ENCODE results near the gene ARG2. TPM values are rescaled to one million over a fixed set of nuclear protein-coding genes. Genes with fewer than 3 reads are reported as not detected.

ARG2 gene
- total RNA-seq, 2 donors from 2014 or later, result 31.9 to 565 TPM

GRCh38 chr14:67607646-67608045, 12.1 kb upstream of the ARG2 start:
- intact Hi-C loops (cut with DNase I), result no loop called here
- DNase-seq (ENCODE audit: low spot score), result no peak
- Histone ChIP-seq H3K9me3 (no peaks in the 10 kb centered on the region), H3K4me1 (replicated peaks) (no peaks in the 10 kb centered on the region), H3K36me3 (no peaks in the 10 kb centered on the region), H3K4me3 (no peak overlapping the region), H3K27me3 (replicated peaks; ENCODE audit: insufficient read depth) (no peaks in the 10 kb centered on the region), H3K27ac (no peak overlapping the region)
- WGBS, result 95% methylated on average over 5 of the region's 5 CpGs
- no peak for TF ChIP-seq POLR2AphosphoS5 (IDR thresholded peaks at IDR 0.05)
- no peak for TF ChIP-seq CTCF (IDR thresholded peaks at IDR 0.05)
- TF ChIP-seq POLR2A (IDR thresholded peaks at IDR 0.05), result no peak

- Histone ChIP-seq H3K27ac (no peak overlapping the region), H3K36me3 (no peaks in the 10 kb centered on the region), H3K9me3 (no peaks in the 10 kb centered on the region), H3K27me3 (replicated peaks; ENCODE audit: insufficient read depth) (no peaks in the 10 kb centered on the region), H3K4me1 (replicated peaks) (no peaks in the 10 kb centered on the region), H3K4me3 (no peak overlapping the region)
- no peak for TF ChIP-seq POLR2A (IDR thresholded peaks at IDR 0.05)
- no peak for TF ChIP-seq CTCF (IDR thresholded peaks at IDR 0.05)
- TF ChIP-seq POLR2AphosphoS5 (IDR thresholded peaks at IDR 0.05), result no peak
- 63% methylated on average over 10 of the region's 10 CpGs for WGBS
- DNase-seq (ENCODE audit: low spot score), result no peak
- intact Hi-C loops (cut with DNase I), result no loop called here
Measured at GRCh38 chr14:67609642-67610310, 9.9 kb upstream of the ARG2 start.

GRCh38 chr14:67610491-67610890, 9.2 kb upstream of the ARG2 start:
- no peaks in the 10 kb centered on the region for H3K36me3 ChIP-seq
- no peaks in the 10 kb centered on the region for H3K27me3 ChIP-seq (replicated peaks; ENCODE audit: insufficient read depth)
- intact Hi-C loops (cut with DNase I), result no loop called here
- DNase-seq (ENCODE audit: low spot score), result no peak
- 88% methylated on average over 1 of the region's 1 CpG for WGBS
- no peaks in the 10 kb centered on the region for H3K9me3 ChIP-seq
- H3K4me3 ChIP-seq, result no peak overlapping the region
- no peaks in the 10 kb centered on the region for H3K4me1 ChIP-seq (replicated peaks)
- no peak overlapping the region for H3K27ac ChIP-seq
- no peak for TF ChIP-seq POLR2A (IDR thresholded peaks at IDR 0.05)
- TF ChIP-seq POLR2AphosphoS5 (IDR thresholded peaks at IDR 0.05), result no peak
- TF ChIP-seq CTCF (IDR thresholded peaks at IDR 0.05), result no peak

- Histone ChIP-seq H3K27me3 (replicated peaks; ENCODE audit: insufficient read depth) (no peaks in the 10 kb centered on the region), H3K4me1 (replicated peaks) (peaks cover 1% of the 10 kb centered on the region), H3K4me3 (no peak overlapping the region), H3K27ac (peak overlapping the region; percentile 86 to 89), H3K9me3 (no peaks in the 10 kb centered on the region), H3K36me3 (no peaks in the 10 kb centered on the region)
- intact Hi-C loops (cut with DNase I), result no loop called here
- DNase-seq (ENCODE audit: low spot score), result peak; percentile 22
- TF ChIP-seq POLR2AphosphoS5 (IDR thresholded peaks at IDR 0.05) (peak; percentile 28), CTCF (IDR thresholded peaks at IDR 0.05) (peak; percentile 40 to 84 (median 74)), POLR2A (IDR thresholded peaks at IDR 0.05) (no peak)
Measured at GRCh38 chr14:67618617-67619063, 1.1 kb upstream of the ARG2 start.

GRCh38 chr14:67620217-67620785, 581 bp downstream of the ARG2 start:
- no peaks in the 10 kb centered on the region for H3K27me3 ChIP-seq (replicated peaks; ENCODE audit: insufficient read depth)
- no peaks in the 10 kb centered on the region for H3K9me3 ChIP-seq
- no peaks in the 10 kb centered on the region for H3K36me3 ChIP-seq
- no peak for TF ChIP-seq CTCF (IDR thresholded peaks at IDR 0.05)
- no peak for TF ChIP-seq POLR2AphosphoS5 (IDR thresholded peaks at IDR 0.05)
- TF ChIP-seq POLR2A (IDR thresholded peaks at IDR 0.05), result peak; percentile 22
- peaks cover 5% of the 10 kb centered on the region for H3K4me1 ChIP-seq (replicated peaks)
- intact Hi-C loops (cut with DNase I), result loop anchor here (5.0 kb wide), 1 partner anchor 77 kb away; the partner anchor contains the start of gene RDH11
- WGBS, result 2% methylated on average over 19 of the region's 19 CpGs
- DNase-seq (ENCODE audit: low spot score), result peak; percentile 42
- H3K27ac ChIP-seq, result peak overlapping the region; percentile 86 to 89
- peak overlapping the region; percentile 63 to 65 for H3K4me3 ChIP-seq
